ENCODE measurements around the gene ATF1.

The ATF1 gene

GRCh38 chr12:50749459-50749882 is 14.4 kb upstream of the ATF1 start:
- no peak for DNase-seq (ENCODE audit: low read depth)
- no peak for TF ChIP-seq CTCF (conservative IDR thresholded peaks at IDR 0.05; ENCODE audit: low read depth, low read length)
- H3K4me3 ChIP-seq (ENCODE audit: low read depth, low read length), result no peak overlapping the region

GRCh38 chr12:50750366-50750765 is 13.5 kb upstream of the ATF1 start:
- TF ChIP-seq CTCF (conservative IDR thresholded peaks at IDR 0.05; ENCODE audit: low read depth, low read length), result no peak
- no peak for DNase-seq (ENCODE audit: low read depth)
- no peak overlapping the region for H3K4me3 ChIP-seq (ENCODE audit: low read depth, low read length)

- no peak for TF ChIP-seq CTCF (conservative IDR thresholded peaks at IDR 0.05; ENCODE audit: low read depth, low read length)
- peak; percentile 17 for DNase-seq (ENCODE audit: low read depth)
- no peak overlapping the region for H3K4me3 ChIP-seq (ENCODE audit: low read depth, low read length)
Observed at GRCh38 chr12:50751948-50752721, 11.8 kb upstream of the ATF1 start.

GRCh38 chr12:50753232-50753769 is 10.6 kb upstream of the ATF1 start:
- no peak overlapping the region for H3K4me3 ChIP-seq (ENCODE audit: low read depth, low read length)
- no peak for TF ChIP-seq CTCF (conservative IDR thresholded peaks at IDR 0.05; ENCODE audit: low read depth, low read length)
- DNase-seq (ENCODE audit: low read depth), result no peak

GRCh38 chr12:50764286-50765094 is 589 bp downstream of the ATF1 start:
- peak; percentile 33 for DNase-seq (ENCODE audit: low read depth)
- TF ChIP-seq CTCF (conservative IDR thresholded peaks at IDR 0.05; ENCODE audit: low read depth, low read length), result no peak
- peak overlapping the region; percentile 90 for H3K4me3 ChIP-seq (ENCODE audit: low read depth, low read length)

GRCh38 chr12:50765095-50765911 is 1.4 kb downstream of the ATF1 start:
- H3K4me3 ChIP-seq (ENCODE audit: low read depth, low read length), result peak overlapping the region; percentile 90
- peak; percentile 69 for DNase-seq (ENCODE audit: low read depth)
- TF ChIP-seq CTCF (conservative IDR thresholded peaks at IDR 0.05; ENCODE audit: low read depth, low read length), result peak; percentile 76

Measured in choroid plexus epithelial cell (primary cell).